DMS 273 (cell line): ENCODE data around the gene MAZ.

ENCODE experiments used
- DNase-seq: peaks from one replicate; lab custom pipeline; 2025; ENCODE audit not compliant: unreplicated experiment; lab: John Stamatoyannopoulos, UW

Gene MAZ

DNA sequence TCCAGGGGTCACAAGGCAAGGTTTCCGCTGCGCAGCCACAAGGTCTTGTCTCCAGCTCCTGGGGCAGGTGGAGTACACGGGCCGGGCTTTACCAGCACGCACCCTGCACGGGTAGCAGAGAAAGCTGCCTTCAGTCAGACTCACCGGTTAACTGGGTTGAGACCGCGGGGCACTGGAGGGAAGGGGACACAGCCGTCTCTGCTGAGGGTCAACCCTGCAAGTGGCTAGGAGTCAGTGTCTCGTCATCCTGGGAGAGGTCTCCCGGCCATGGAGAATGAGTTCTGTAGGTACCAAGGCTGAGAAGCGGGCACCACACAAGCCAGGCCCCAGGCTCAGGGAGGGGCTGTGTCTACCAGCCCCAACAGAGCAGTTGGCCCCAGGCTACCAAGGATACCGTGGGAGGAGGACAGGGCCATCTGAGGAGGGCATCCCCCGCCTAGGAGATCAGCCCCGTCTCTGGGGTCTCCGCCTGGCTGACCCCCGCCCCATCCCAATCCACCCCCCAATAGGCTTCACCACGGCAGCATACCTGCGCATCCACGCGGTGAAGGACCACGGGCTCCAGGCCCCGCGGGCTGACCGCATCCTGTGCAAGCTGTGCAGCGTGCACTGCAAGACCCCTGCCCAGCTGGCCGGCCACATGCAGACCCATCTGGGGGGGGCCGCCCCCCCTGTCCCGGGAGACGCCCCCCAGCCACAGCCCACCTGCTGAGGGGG is 2.9 kb downstream of the MAZ start:
- DNase-seq: peak; percentile 62

DNA sequence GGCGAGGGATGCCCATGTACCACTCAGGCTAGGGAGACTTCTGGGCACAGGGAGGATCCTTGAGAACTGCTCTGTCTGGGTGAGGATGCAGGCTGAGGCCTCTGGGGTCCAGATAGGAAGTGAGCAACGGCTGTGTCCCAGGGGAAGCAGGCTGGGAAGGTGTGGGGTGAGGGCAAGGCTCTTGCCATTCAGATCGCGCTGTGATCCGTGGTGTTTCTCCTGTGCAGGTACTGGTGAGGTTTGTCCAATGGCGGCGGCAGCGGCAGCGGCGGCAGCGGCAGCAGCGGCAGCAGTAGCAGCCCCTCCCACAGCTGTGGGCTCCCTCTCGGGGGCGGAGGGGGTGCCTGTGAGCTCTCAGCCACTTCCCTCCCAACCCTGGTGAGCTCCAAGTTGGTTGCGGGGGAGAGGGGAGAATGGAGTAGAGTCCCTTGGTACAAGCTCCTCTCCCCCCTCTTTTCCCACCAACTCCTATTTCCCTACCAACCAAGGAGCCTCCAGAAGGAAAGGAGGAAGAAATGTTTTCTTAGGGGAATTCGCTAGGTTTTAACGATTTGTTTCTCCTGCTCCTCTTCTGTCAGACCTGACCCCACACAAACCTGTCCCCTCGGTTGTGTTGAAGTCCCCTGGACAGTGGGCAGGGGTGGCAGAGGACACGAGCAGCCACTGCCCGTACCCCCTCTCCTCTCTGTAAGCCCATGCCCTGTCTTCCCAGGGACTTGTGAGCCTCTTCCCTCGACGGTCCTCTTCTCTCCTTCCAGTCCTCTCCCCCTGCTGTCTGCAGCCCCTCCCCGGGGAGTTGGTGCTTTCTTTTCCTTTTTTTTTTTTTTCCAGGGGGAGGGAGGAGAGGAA is 3.7 kb downstream of the MAZ start:
- DNase-seq: peak; percentile 78

DNA sequence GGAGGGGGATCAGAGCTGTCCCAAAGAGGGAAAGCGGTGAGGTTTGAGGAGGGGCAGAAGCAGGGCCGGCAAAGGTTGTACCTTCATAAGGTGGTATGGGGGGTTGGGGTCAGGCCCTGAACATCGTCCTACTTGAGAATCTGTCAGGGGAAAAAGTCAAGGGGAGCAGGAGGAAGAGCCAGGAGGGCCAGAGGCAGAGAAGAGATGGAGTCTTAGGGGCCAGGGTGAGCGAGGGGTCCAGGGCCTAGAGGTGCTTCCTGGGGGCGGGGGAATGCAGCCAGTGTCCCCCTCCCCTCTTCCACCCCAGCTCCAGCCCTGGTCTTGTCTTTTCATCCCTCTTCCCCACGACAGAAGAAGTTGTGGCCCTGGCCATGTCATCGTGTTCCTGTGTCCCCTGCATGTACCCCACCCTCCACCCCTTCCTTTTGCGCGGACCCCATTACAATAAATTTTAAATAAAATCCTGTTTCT is 4.4 kb downstream of the MAZ start:
- DNase-seq: no peak

DNA sequence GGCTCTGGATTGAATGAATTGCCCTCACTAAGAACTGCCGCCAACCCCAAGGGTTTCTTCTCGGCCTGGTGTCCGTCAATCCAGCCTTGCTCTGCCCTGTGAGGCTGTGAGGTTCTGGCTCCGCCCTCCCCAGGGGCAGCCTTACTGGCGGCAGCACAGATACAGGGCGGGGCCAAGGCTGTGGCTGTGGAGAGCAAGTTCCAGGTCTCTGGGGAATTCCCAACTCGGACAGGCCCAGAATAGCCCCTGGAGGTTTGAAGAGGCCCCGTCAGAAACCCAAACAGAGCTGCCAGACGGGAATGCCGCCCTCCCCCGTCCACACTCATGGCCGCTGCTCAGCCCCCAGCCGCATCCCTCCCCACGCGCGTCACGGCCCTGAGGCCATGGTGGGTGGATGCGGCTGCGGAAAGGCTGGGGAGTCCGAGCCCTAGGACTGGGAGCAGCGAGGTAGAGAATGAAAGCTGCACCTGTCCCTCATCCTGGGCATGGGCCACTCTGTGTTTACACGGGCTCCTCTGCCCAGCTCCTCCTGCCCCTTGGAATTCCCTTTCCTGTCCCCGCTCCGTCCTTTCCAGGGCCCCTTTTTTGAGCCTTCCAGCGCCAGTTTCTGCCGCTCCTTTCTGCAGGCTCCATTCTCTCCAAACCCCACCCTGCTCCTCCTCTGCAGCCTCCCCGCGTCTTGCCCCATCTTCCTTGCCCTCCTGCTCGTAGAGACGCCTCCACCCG is 5.0 kb downstream of the MAZ start:
- peak; percentile 98 for DNase-seq

DNA sequence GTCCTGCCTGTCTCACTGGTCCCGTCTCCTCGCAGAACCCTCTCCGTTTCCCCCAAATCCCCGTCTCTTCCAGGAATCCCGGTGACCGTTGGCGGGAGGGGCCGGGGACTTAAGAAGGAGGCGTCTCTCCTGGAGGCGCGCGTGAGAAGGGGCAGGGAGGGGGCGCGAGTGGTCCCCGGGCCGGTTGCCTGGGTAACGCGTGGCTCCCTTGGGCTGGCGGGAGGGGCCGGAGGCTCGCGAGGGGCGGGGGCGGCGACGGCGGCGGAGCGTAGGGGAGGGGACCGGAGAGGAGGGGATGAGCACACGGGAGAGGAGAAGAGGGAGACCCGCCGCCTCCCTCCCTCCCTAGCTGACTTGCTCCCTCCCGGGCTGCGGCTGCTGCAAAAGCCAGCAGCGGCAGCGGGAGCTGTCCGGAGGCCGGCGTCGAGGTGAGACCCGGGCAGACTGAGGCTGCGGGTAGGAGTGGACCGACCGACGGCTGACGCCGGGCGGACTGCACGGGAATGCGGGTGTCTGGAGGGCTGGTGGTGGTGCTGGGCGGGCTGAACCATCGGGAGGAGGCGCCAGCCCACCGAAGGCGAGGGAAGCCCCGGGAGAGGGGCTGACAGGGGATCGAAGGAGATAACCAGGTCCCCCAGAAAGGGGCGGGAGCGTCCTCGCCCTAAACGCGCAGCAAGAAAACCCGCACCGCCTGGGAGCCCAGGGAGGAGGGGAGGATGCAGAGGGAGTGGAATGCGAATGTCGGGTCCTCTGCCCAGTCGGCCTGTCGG is 5.8 kb downstream of the MAZ start, which contains the start of gene PRRT2:
Gene PRRT2, plus strand, starts transcription at position 298 of the 770 bp plus-strand sequence. CDS start 862 bp downstream, outside the sequence.
- peak; percentile 89 for DNase-seq

DNA sequence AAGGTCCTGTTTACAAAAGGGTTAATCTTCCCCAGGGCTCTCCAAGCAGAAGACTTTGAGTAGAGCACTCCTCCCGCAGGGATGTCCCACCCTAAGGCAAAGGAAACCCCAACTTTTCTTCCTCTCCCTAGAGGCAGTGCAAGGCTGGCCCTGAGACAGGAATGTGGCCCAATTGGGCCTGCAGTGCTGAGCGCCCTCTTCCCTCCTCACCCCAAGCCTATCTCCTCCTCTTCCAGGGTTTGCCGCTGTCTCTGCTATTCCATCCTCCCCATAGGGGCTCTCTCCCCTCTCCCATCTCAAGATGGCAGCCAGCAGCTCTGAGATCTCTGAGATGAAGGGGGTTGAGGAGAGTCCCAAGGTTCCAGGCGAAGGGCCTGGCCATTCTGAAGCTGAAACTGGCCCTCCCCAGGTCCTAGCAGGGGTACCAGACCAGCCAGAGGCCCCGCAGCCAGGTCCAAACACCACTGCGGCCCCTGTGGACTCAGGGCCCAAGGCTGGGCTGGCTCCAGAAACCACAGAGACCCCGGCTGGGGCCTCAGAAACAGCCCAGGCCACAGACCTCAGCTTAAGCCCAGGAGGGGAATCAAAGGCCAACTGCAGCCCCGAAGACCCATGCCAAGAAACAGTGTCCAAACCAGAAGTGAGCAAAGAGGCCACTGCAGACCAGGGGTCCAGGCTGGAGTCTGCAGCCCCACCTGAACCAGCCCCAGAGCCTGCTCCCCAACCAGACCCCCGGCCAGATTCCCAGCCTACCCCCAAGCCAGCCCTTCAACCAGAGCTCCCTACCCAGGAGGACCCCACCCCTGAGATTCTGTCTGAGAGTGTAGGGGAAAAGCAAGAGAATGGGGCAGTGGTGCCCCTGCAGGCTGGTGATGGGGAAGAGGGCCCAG is 6.7 kb downstream of the MAZ start:
- no peak for DNase-seq

DNA sequence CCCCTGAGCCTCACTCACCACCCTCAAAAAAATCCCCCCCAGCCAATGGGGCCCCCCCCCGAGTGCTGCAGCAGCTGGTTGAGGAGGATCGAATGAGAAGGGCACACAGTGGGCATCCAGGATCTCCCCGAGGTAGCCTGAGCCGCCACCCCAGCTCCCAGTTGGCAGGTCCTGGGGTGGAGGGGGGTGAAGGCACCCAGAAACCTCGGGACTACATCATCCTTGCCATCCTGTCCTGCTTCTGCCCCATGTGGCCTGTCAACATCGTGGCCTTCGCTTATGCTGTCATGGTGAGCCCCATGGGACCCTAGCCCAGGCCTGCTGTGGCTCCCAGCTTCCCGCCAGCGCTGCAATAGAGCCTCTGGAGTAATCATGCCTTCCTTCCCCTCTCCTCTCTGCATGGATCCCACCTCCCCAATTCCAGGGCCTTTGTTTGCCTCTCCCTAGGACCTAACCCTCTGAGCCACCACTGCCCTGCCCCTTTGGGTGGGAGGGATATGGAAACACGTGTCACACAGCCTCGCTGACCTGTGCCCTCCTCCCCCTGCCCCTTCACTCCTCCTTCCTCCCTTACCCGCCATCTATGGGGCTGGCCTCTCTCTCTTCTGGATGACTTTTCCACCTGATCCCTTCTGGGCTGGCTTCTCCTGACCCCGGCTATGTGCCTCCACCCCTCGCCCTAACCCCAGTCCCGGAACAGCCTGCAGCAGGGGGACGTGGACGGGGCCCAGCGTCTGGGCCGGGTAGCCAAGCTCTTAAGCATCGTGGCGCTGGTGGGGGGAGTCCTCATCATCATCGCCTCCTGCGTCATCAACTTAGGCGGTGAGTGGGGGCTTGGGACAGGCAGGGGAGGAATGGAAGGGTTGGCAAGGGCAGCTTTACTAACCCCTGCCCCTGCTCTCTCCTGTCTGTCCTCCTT is 7.6 kb downstream of the MAZ start:
- DNase-seq: no peak

DNA sequence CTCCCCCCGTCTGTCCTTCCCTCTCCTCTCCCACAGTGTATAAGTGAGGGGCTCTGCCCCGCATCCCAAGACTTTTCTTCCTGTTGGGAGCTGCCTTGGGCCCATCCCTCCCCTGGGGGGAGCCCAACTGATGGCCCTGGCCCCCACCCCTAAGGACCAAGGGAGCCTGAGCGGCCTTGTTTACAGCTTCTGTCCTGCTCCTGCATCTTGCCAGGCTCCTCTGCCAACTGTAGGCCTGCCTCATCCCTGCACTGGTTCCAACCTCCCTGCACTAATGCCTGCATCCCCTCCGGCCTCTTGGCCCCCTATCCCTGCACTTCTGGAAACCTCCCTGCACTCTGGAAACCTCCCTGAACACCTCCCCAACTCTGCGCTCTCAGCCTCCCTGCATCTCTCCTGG is 8.3 kb downstream of the MAZ start:
- no peak for DNase-seq

DNA sequence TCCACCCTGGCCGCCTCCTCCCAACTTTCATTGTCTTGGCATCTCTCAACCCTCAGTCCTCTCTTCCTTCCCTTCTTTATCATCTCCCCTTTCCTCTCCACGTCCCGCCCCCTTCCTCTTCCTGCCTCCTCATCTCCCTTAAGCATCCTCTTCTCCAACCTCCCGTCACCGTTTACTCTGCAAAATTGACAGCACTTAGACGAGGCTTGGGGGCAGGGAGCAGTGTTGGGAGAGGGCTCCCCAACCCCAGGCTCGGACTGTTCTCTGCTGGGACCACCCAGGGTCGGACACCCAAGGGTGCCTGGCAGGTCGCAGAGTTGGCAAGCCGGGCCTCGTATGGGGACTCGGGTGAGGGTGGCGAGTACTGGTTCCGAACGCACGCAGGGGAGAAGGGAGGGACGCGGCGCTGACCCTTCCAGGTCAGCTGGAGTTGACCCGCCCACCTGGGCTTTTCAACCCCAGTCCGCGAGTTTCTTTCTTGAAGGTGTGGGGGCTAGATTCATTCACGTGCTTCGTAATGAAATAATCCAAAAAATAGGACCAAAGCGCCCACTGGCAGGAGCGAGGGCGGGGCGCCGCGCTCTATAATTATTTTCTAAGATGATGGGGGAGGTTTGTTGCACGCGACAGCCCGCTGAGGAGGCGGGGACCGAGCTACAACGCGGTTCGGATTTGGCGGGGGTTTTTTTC is 8.8 kb downstream of the MAZ start:
- peak; percentile 85 for DNase-seq

DNA sequence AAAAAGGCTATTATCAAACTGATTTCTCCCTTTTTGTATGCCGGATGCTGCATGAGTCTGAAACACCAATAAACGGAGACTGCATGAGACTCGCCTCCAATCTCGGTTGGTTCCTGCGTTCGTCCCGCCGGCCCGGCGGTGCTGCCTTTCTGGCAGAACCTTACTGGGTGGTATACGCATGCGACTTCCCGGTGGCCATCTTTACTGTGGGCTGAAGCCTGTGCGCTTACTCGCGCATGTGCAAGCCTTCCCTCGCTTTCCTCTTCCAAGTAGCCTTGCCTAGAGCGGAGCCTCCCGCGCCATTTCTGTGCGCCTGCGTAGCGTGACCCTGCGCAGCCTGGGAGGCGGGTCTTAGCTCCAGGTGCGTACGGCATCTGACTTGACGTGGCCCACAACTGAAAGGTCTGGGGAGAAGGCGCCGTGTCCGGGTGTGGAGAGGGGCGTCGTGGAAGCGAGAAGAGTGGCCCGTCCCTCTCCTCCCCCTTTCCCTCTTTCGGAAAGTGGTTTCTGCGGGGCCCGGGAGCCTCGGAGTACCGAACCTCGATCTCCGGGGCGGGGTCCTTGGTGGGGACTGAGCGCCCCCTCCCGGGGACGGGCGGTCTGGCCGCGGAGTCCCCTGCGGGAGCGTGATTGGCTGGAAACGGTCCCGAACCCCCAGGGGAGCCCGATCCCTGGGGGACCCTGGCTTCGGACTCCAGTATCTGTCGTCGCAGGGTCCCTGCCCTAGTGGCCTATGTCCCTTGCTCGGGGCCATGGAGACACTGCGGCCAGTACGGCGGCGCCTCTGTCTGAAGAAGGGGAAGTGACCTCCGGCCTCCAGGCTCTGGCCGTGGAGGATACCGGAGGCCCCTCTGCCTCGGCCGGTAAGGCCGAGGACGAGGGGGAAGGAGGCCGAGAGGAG is 9.7 kb downstream of the MAZ start, which contains the start of gene PAGR1:
Gene PAGR1, plus strand, starts transcription at position 360 of the 901 bp plus-strand sequence. Its CDS starts 374 bp downstream, at position 734.
- peak; percentile 99 for DNase-seq

DNA sequence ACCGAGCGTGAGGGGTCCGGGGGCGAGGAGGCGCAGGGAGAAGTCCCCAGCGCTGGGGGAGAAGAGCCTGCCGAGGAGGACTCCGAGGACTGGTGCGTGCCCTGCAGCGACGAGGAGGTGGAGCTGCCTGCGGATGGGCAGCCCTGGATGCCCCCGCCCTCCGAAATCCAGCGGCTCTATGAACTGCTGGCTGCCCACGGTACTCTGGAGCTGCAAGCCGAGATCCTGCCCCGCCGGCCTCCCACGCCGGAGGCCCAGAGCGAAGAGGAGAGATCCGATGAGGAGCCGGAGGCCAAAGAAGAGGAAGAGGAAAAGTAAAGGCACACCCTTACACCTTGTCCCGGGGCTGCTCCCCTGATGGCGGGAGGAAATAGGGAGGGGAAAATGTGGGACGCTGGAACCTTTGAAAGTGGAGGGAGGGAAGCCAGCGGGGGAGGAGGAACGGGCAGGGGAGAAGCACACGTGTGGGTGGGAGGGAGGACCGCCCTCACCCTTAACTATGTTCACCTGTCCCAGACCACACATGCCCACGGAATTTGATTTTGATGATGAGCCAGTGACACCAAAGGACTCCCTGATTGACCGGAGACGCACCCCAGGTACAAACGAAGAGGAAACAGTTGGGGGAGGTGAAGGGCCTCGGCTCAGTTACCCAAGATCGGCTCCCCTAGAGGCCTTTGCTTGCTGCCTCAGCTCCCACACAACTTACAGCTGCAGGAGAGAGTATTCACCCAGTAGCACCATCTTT is 10.5 kb downstream of the MAZ start:
- DNase-seq: peak; percentile 88

DNA sequence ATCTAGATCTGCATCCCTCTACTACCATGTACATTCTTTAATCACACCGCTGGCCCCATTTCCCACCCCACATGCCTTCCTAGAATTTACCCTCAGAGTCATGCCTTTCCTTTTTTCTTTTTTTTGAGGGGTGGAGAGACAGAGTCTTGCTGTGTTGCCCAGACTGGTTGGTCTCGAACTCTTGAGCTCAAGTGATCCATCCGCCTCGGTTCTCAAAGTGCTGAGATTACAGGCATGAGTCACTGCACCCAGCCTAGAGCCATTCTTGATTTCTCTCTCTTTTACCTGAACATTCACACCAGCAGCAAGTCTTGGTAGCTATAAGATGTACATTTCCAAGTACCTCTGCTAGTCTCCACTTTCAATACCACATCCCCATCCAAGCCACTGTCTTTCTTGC is 11.8 kb downstream of the MAZ start:
- DNase-seq: no peak

DNA sequence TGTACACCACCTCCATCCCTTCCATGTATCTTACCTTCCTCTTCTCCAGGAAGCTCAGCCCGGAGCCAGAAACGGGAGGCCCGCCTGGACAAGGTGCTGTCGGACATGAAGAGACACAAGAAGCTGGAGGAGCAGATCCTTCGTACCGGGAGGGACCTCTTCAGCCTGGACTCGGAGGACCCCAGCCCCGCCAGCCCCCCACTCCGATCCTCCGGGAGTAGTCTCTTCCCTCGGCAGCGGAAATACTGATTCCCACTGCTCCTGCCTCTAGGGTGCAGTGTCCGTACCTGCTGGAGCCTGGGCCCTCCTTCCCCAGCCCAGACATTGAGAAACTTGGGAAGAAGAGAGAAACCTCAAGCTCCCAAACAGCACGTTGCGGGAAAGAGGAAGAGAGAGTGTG is 13.2 kb downstream of the MAZ start:
- peak; percentile 55 for DNase-seq

DNA sequence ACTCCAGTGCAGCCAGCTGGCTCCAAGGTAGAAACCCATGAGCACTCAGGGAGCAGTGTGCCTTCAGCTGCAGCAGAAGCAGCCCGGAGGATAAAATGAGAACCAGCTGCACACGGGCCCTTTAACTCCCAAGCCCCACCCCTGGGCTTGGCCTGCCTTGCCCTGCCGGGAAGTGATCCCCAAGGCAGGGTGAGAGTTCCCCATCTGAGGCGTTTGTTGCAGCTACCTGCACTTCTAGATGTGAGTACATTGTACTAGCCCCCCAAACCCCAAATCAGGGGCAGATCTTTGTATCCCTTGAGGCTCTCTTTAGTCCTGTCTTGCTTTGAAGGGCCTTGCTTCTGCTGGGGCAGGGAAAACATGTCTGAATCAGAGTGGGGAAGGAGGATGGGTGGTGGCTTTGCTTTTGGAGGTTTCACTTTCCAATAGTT is 14.0 kb downstream of the MAZ start, which contains the start of gene MVP:
Gene MVP, plus strand, starts transcription at position 192 of the 431 bp plus-strand sequence. CDS start 10,088 bp downstream, outside the sequence.
- DNase-seq: peak; percentile 92

DNA sequence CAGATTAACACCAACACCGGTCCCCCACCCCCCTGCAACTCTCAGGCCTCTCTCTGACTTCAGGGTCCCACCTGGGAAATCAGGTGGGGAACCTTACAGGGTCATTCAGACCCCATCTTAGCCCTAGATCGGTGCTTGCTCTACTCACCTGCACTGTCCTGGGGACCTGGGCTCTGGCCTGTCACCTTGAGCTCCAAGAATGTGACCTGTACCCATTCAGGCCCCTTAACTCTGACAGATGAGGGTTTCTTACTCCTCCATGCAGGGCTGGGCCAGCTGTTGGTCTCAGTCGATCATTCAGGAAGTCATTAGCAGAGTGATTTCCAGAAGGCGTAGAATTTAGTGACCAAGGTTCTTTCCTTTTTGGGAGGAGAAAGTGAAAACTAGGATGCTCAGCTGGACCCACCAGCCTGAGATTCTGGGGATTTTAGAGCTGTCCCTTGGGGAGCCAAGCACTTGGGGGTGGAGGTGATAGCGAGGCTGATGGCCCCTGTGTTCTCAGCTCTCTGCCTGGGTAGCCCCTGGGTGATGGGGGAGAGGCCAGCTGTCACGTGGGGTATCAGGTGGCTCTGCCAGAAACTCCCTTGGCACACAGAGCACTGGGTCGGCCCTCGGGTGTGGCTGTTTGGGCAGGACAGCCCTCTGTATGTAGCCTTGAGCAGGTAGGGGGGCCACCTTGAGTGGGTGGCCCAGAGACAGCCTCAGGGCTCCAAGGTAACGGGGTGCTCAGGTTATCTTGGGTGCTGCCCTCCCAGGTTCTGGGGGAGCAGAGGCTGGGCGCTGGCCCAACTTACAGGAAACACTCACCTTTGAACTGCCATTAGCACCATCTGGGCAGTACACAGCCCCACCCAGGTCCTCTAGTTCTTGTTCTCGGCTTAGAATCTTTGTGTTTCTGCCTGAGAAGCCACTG is 14.7 kb downstream of the MAZ start:
- peak; percentile 71 for DNase-seq
